ENCODE results near the gene VAMP2. TPM values are rescaled to one million over a fixed set of nuclear protein-coding genes. Genes with fewer than 3 reads are reported as not detected.

Gene VAMP2
- total and polyA plus RNA-seq, 2 donors (not counting 1 experiment from before 2014, with no cell fraction given): 162 to 209 TPM

DNA sequence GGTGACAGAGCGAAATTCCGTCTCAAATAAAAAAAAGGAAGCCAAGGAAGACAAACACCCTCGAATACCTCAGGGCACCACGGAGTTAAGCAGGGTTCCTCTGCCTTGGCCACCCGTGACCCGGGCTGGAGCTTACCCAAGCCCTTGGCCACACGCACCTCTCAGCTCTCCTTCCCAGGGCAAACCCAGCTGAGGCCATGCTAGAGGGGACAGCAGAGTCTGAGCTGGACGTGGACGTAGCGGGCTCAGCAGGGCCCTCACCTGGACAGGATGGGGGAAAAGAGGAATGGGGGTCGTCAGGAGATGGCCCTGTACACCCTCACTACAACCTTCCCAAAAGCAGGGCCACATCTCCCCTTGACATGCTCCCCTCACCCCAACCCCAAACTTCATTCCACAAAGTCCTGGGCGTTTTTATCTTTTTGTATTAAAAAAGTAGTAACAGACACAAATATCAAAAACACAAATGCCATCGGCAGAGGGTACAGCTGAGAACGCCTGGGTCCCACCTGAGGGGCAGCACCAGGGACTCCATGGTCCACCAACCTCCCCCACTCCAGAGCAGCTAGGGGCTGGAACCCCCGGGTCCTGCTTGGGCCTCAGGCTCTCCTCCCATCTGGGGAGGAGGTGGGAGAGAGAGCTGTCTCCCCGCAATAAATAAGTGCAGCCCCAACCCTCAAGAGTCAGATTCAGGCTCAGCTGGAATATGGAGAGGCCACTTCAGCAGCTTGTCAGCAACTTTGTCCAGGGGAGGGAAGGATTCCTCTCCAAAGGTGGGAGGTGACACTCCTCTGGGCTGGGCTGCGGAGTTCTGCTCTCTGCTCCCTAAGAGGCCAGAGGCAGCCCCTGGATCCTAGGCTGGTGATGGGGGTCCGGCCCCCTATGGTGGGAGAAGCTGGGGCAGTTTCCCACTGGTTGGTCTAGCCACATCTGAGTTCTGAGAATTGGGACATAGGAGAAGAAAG is 22.4 kb downstream of the VAMP2 start:
- no peak overlapping the region for H3K27ac ChIP-seq (ENCODE audit: low read length in 2 of 2)
- ATAC-seq (ENCODE audit: low read depth): no peak

More for the DNA sequence above, 22.4 kb downstream of the VAMP2 start:
- DNase-seq: peak; percentile 58
- no peaks in the 10 kb centered on the region for H3K27me3 ChIP-seq (replicated peaks in 1 of 4; ENCODE audit: control extremely low read depth in 1 of 4, control insufficient read depth in 3 of 4, insufficient read depth in 4 of 4, low read length in 3 of 4)
- TF ChIP-seq, protein P1, sequence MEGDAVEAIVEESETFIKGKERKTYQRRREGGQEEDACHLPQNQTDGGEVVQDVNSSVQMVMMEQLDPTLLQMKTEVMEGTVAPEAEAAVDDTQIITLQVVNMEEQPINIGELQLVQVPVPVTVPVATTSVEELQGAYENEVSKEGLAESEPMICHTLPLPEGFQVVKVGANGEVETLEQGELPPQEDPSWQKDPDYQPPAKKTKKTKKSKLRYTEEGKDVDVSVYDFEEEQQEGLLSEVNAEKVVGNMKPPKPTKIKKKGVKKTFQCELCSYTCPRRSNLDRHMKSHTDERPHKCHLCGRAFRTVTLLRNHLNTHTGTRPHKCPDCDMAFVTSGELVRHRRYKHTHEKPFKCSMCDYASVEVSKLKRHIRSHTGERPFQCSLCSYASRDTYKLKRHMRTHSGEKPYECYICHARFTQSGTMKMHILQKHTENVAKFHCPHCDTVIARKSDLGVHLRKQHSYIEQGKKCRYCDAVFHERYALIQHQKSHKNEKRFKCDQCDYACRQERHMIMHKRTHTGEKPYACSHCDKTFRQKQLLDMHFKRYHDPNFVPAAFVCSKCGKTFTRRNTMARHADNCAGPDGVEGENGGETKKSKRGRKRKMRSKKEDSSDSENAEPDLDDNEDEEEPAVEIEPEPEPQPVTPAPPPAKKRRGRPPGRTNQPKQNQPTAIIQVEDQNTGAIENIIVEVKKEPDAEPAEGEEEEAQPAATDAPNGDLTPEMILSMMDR (IDR thresholded peaks at IDR 0.05): no peak
- TF ChIP-seq EZH2 (IDR thresholded peaks at IDR 0.05; ENCODE audit: borderline replicate concordance, insufficient read depth, low read depth, low read length, poor library complexity, severe bottlenecking): no peak
- no peak overlapping the region for H2AFZ ChIP-seq (ENCODE audit: insufficient read depth, low read depth, low read length, poor library complexity, severe bottlenecking)
- Mint-ChIP-seq H3K27me3 (no peaks in the 10 kb centered on the region), H3K4me1 (peaks cover 2% of the 10 kb centered on the region), H3K4me3 (no peak overlapping the region), H3K27ac (peak overlapping the region; percentile 10), H3K9me3 (ENCODE audit: insufficient read depth) (no peaks in the 10 kb centered on the region)
- H3K4me2 ChIP-seq (replicated peaks; ENCODE audit: low read depth, low read length, poor library complexity, severe bottlenecking): peak overlapping the region; percentile 70
- intact Hi-C loops (cut with micrococcal nuclease): no loop called here
- H3K4me3 ChIP-seq (ENCODE audit: control extremely low read depth in 1 of 5, extremely low read depth in 1 of 5, insufficient read depth in 1 of 5, low read depth in 2 of 5, low read length in 4 of 5): no peak overlapping the region
- H3K9ac ChIP-seq (ENCODE audit: low read length): no peak overlapping the region
- peaks cover 7% of the 10 kb centered on the region for H4K20me1 ChIP-seq (ENCODE audit: control insufficient read depth, insufficient read depth, low read length, poor library complexity, severe bottlenecking)
- H3K36me3 ChIP-seq (replicated peaks in 1 of 2; ENCODE audit: control extremely low read depth in 1 of 2, control insufficient read depth in 1 of 2, extremely low read depth in 1 of 2, insufficient read depth in 2 of 2, low read length in 1 of 2): peaks cover 0 to 38% of the 10 kb centered on the region in 2 experiments
- 96% methylated on average over 12 of the region's 18 CpGs for WGBS (ENCODE audit: insufficient coverage)
- H3K79me2 ChIP-seq (ENCODE audit: control insufficient read depth, insufficient read depth, low read length): no peaks in the 10 kb centered on the region
- H3K4me1 ChIP-seq (ENCODE audit: control insufficient read depth in 2 of 2, insufficient read depth in 2 of 2, low read length in 2 of 2): peaks cover 10 to 20% of the 10 kb centered on the region in 2 donors
- CTCF ChIA-PET: interaction anchor here (0.6 to 7.2 kb wide), 10 partner anchors 10 to 80 kb away, joined by 3 to 86 read pairs (median 6); partner anchors contain the start of genes ALOXE3 and VAMP2
- POLR2A ChIA-PET: interaction anchor here (0.6 to 2.8 kb wide), 10 partner anchors 11 to 81 kb away, joined by 3 to 36 read pairs (median 10); partner anchors contain the start of genes BORCS6, HES7 and PER1
- no peaks in the 10 kb centered on the region for H3K9me3 ChIP-seq (ENCODE audit: control extremely low read depth in 1 of 3, control insufficient read depth in 2 of 3, insufficient read depth in 1 of 3, low read length in 2 of 3)

All from B cell (primary cell).